B cell (primary cell): Measurements from ENCODE around the gene EFL1. TPM values are rescaled to one million over a fixed set of nuclear protein-coding genes. Genes with fewer than 3 reads are reported as not detected.
"Not testable (repeated sequence)": the region's sequence is repeated elsewhere in the genome, so short reads cannot be mapped to it uniquely, and the experiment has no call there.

ENCODE experiments used
- ATAC-seq: fragments of 200-7000 bp; cut with Tn5 transposase; one replicate; pipeline ENCODE4 v1.10.0; 2021; ENCODE audit warnings: low read depth, mild to moderate bottlenecking, moderate number of reproducible peaks, moderate library complexity
- CTCF ChIA-PET: fragments of 350-600 bp; sonication (Branson Sonifier 250); formaldehyde crosslinking; loops from one replicate; lab custom pipeline; 2021; ENCODE audit warnings: antibody characterized with exemption, inconsistent platforms; lab: Charles Lee
- POLR2A ChIA-PET: fragments of 350-600 bp; sonication (Branson Sonifier 250); formaldehyde crosslinking; loops from one replicate; lab custom pipeline; 2021; ENCODE audit warnings: antibody characterized with exemption; lab: Charles Lee
- DNase-seq: peaks from one replicate; pipeline ENCODE4 v3.0.0; 2013
- H2AFZ ChIP-seq: 2 replicates; pipeline ENCODE4 v1.6.1; 2012; ENCODE audit warnings: mild to moderate bottlenecking, low read depth, low read length; ENCODE audit not compliant: insufficient read depth, poor library complexity, severe bottlenecking
- H3K27ac ChIP-seq, 2 donors: 1 replicate in 1 of 2; 2 replicates in 1 of 2; pipeline ENCODE4 v1.5.1; 2012 to 2013; ENCODE audit warnings: low read length in 2 of 2, mild to moderate bottlenecking in 2 of 2, moderate library complexity in 1 of 2
- H3K27me3 ChIP-seq, 4 experiments: fragments of 200-600 bp in 1 of 4; sonication (generic) in 1 of 4; replicated peaks in 1 of 4; 1 replicate in 2 of 4; 2 replicates in 2 of 4; pipeline versions ENCODE4 v1.6.1 to v1.7.0; 2013 to 2016; ENCODE audit warnings: low read length in 3 of 4, mild to moderate bottlenecking in 2 of 4, mixed read lengths in 1 of 4, moderate library complexity in 1 of 4; ENCODE audit not compliant: insufficient read depth in 4 of 4, control insufficient read depth in 3 of 4; ENCODE audit errors: control extremely low read depth in 1 of 4
- H3K36me3 ChIP-seq, 2 experiments: replicated peaks in 1 of 2; 1 replicate in 1 of 2; 2 replicates in 1 of 2; pipeline versions ENCODE4 v1.6.1 to v1.7.1; 2013; ENCODE audit warnings: low read length in 1 of 2; ENCODE audit not compliant: insufficient read depth in 2 of 2, control insufficient read depth in 1 of 2; ENCODE audit errors: control extremely low read depth in 1 of 2, extremely low read depth in 1 of 2
- H3K4me1 ChIP-seq, 2 donors: fragments of 200-600 bp in 1 of 2; sonication (generic) in 1 of 2; 1 replicate in 1 of 2; 2 replicates in 1 of 2; pipeline versions ENCODE4 v1.5.1 to v1.6.1; 2013 to 2017; ENCODE audit warnings: low read length in 2 of 2; ENCODE audit not compliant: control insufficient read depth in 2 of 2, insufficient read depth in 2 of 2
- H3K4me2 ChIP-seq: replicated peaks from 2 replicates; pipeline ENCODE3; 2012; ENCODE audit warnings: mild to moderate bottlenecking, low read depth, low read length; ENCODE audit not compliant: poor library complexity, severe bottlenecking
- H3K4me3 ChIP-seq, 5 experiments: fragments of 200-600 bp in 1 of 5; sonication (generic) in 1 of 5; 1 replicate in 3 of 5; 2 replicates in 2 of 5; pipeline versions ENCODE4 v1.5.1 to v1.7.0; 2011 to 2016; ENCODE audit warnings: low read length in 4 of 5, mild to moderate bottlenecking in 4 of 5, low read depth in 2 of 5, control low read depth in 1 of 5, moderate library complexity in 1 of 5; ENCODE audit not compliant: insufficient read depth in 1 of 5; ENCODE audit errors: control extremely low read depth in 1 of 5, extremely low read depth in 1 of 5
- H3K79me2 ChIP-seq: fragments of 200-600 bp; sonication (generic); one replicate; pipeline ENCODE4 v1.6.0; 2016; ENCODE audit warnings: low read length; ENCODE audit not compliant: control insufficient read depth, insufficient read depth
- H3K9ac ChIP-seq: fragments of 200-600 bp; sonication (generic); 2 replicates; pipeline ENCODE4 v1.6.1; 2017; ENCODE audit warnings: mild to moderate bottlenecking, low read length, moderate library complexity
- H3K9me3 ChIP-seq, 3 donors: one replicate each; pipeline versions ENCODE4 v1.6.1 to v1.7.1; 2013; ENCODE audit warnings: low read length in 2 of 3; ENCODE audit not compliant: control insufficient read depth in 2 of 3, insufficient read depth in 1 of 3; ENCODE audit errors: control extremely low read depth in 1 of 3
- H4K20me1 ChIP-seq: 2 replicates; pipeline ENCODE4 v1.6.0; 2012; ENCODE audit warnings: mild to moderate bottlenecking, low read length; ENCODE audit not compliant: insufficient read depth, control insufficient read depth, poor library complexity, severe bottlenecking
- H3K27ac Mint-ChIP-seq: one replicate; pipeline ENCODE4 v1.8.0; 2021; ENCODE audit warnings: mixed read lengths
- H3K27me3 Mint-ChIP-seq: one replicate; pipeline ENCODE4 v1.8.0; 2021; ENCODE audit warnings: mixed read lengths
- H3K4me1 Mint-ChIP-seq: one replicate; pipeline ENCODE4 v1.8.0; 2021; ENCODE audit warnings: mixed read lengths
- H3K4me3 Mint-ChIP-seq: one replicate; pipeline ENCODE4 v1.8.0; 2021; ENCODE audit warnings: mixed read lengths
- H3K9me3 Mint-ChIP-seq: one replicate; pipeline ENCODE4 v1.8.0; 2022; ENCODE audit warnings: mixed read lengths; ENCODE audit not compliant: insufficient read depth
- EZH2 ChIP-seq: IDR thresholded peaks from 2 replicates; pipeline ENCODE4 v1.6.1; 2012; ENCODE audit warnings: borderline replicate concordance, low read depth, mild to moderate bottlenecking, moderate library complexity, low read length; ENCODE audit not compliant: insufficient read depth, poor library complexity, severe bottlenecking
- WGBS: methylation state at CpG from one replicate; pipeline ENCODE4 v1.1.5; 2013; ENCODE audit warnings: missing lambda C conversion rate; ENCODE audit not compliant: insufficient coverage; 5-methylcytosine and 5-hydroxymethylcytosine counted together
- intact Hi-C: fragments of 100-400 bp; cut with micrococcal nuclease; formaldehyde crosslinking; loops from one replicate; pipeline ENCODE4 v1.10.0; 2022
- polyA plus RNA-seq: library from polyadenylated mRNA; depleted of rRNA; stranded (reverse); fragments of >200 nt; gene quantifications from 2 replicates; pipeline ENCODE4 v1.2.3, GENCODE V29; 2012
- total RNA-seq, 2 donors: library from RNA; stranded (reverse); fragments of 120-200 nt in 1 of 2; gene quantifications; 1 replicate in 1 of 2; 2 replicates in 1 of 2; pipeline versions ENCODE4 v1.2.3 to v1.2.4, GENCODE V29; 2013 to 2022
- TF ChIP-seq, protein P1 (sequence below): fragments of 200-600 bp; IDR thresholded peaks from one replicate; pipeline ENCODE4 v1.8.0; 2022; ENCODE audit warnings: antibody characterized with exemption, mild to moderate bottlenecking

The EFL1 gene
- total and polyA plus RNA-seq, 2 donors (not counting 1 experiment from before 2014, with no cell fraction given), result 8.2 to 25.8 TPM

- POLR2A ChIA-PET, result no interaction called here
- Histone ChIP-seq H3K79me2 (no peaks in the 10 kb centered on the region), H3K9ac (no peak overlapping the region), H3K9me3 (no peaks in the 10 kb centered on the region), H2AFZ (no peak overlapping the region), H3K4me2 (no peak overlapping the region), H3K4me3 (no peak overlapping the region), H3K27me3 (no peaks in the 10 kb centered on the region), H3K36me3 (peaks cover 4 to 21% of the 10 kb centered on the region in 2 experiments), H3K27ac (no peak overlapping the region), H4K20me1 (no peaks in the 10 kb centered on the region), H3K4me1 (peaks cover 5 to 6% of the 10 kb centered on the region in 2 donors)
- DNase-seq (no peak), ATAC-seq (no peak)
- CTCF ChIA-PET, result no interaction called here
- intact Hi-C loops, result no loop called here
- Mint-ChIP-seq H3K27ac (no peak overlapping the region), H3K4me1 (peaks cover 7% of the 10 kb centered on the region), H3K27me3 (no peaks in the 10 kb centered on the region), H3K4me3 (no peak overlapping the region), H3K9me3 (no peaks in the 10 kb centered on the region)
- TF ChIP-seq, protein P1, sequence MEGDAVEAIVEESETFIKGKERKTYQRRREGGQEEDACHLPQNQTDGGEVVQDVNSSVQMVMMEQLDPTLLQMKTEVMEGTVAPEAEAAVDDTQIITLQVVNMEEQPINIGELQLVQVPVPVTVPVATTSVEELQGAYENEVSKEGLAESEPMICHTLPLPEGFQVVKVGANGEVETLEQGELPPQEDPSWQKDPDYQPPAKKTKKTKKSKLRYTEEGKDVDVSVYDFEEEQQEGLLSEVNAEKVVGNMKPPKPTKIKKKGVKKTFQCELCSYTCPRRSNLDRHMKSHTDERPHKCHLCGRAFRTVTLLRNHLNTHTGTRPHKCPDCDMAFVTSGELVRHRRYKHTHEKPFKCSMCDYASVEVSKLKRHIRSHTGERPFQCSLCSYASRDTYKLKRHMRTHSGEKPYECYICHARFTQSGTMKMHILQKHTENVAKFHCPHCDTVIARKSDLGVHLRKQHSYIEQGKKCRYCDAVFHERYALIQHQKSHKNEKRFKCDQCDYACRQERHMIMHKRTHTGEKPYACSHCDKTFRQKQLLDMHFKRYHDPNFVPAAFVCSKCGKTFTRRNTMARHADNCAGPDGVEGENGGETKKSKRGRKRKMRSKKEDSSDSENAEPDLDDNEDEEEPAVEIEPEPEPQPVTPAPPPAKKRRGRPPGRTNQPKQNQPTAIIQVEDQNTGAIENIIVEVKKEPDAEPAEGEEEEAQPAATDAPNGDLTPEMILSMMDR, result no peak
- TF ChIP-seq EZH2, result no peak
- 100% methylated on average over 1 of the region's 5 CpGs for WGBS
Observed at GRCh38 chr15:82239685-82240391, 22.7 kb downstream of the EFL1 start.

- H3K27me3 ChIP-seq, DNase-seq, H3K4me3 ChIP-seq, CTCF ChIA-PET, H3K27ac Mint-ChIP-seq, H4K20me1 ChIP-seq, H3K27me3 Mint-ChIP-seq, intact Hi-C loops, POLR2A ChIA-PET, ATAC-seq, H3K4me2 ChIP-seq, H2AFZ ChIP-seq, H3K9ac ChIP-seq, H3K9me3 ChIP-seq, H3K79me2 ChIP-seq, H3K9me3 Mint-ChIP-seq, H3K4me3 Mint-ChIP-seq, H3K27ac ChIP-seq: not testable (repeated sequence)
- peaks cover 11% of the 10 kb centered on the region for H3K4me1 Mint-ChIP-seq
- peaks cover 4 to 21% of the 10 kb centered on the region in 2 experiments for H3K36me3 ChIP-seq
- no CpG with 5 or more reads among the region's 3 CpGs for WGBS
- H3K4me1 ChIP-seq, result peaks cover 7 to 11% of the 10 kb centered on the region in 2 donors
Observed at GRCh38 chr15:82237944-82238534, 24.5 kb downstream of the EFL1 start.
